Measurements from ENCODE around the gene AKNA. TPM values are rescaled to one million over a fixed set of nuclear protein-coding genes. Genes with fewer than 3 reads are reported as not detected.

AKNA gene
- polyA plus RNA-seq, 1 of the 3 experiments (the other 2 are of a cell fraction): 0.84 TPM

DNA sequence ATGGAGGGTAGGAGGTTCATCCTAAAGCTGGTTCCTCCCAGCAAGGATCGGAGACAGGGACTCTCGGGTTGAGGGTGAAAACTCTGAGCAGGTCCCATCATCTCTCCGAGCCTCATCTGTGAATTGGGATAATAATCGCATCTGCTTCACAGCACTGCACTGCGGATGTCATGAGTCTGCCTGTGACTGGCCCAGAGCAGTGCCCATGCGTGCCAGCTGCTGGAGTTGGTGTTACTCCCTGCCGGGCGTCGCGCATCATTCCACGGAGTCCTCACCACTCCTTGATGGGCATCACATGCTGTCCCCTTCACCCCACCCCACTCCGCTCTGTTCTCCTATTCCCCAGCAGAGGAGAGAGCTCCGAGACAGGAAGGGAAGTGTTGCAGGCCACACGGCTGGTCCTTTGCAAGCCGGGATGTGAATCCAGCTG is 100.0 kb downstream of the AKNA start:
- POLR2A ChIA-PET: no interaction called here
- no peak for DNase-seq

DNA sequence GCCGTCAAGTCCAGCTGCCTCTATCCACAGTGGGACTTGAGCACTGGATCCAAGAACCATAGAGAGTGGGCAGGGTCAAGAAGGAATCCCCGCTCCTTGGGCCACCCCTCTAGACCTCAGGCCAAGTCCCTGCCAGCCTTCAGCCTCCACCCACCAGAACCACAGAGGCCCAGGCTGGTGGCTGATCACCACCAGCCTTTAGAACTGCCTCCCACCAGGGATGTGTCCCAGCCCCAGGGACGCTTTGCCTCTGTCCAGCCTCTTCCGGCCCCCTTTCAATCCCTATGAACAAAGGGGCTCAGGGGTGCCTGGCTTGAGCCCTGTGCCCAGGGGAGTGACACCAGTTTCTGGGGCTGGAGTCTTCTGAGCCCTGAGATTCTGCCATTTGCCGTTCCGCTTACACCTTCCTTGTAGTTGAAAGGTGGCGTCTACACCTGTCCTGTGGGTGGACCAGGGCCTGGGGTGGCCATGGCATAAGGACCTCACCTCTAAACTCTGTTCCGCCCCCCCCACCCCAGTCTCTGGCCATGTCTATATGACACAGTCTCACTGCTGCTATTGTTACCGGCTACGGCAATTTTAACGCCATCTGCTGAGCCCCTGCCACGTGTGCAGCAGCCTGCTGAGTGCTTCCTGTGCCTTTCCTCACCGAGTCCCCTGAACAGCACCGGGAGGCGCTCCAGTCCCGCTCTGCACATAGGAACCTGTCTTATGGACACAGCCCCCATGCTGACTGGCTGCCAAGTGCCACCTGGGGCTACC is 100.6 kb downstream of the AKNA start:
- Histone ChIP-seq H3F3A (replicated peaks; ENCODE audit: insufficient read depth) (peaks cover 4% of the 10 kb centered on the region), H3K27me3 (ENCODE audit: insufficient read depth) (no peaks in the 10 kb centered on the region), H3K27ac (ENCODE audit: low read depth in 2 of 2, low read length in 1 of 2) (peak overlapping the region in 1 of 2 experiments; percentile 47; a peak in 3 of 4 replicates), H3K79me2 (ENCODE audit: insufficient read depth) (no peaks in the 10 kb centered on the region), H3K4me1 (ENCODE audit: control insufficient read depth in 1 of 2, insufficient read depth in 2 of 2, low read depth in 1 of 2, low read length in 1 of 2) (peaks cover 22 to 43% of the 10 kb centered on the region in 2 experiments), H3K9ac (no peak overlapping the region), H3K9me3 (no peaks in the 10 kb centered on the region), H3K36me3 (replicated peaks in 1 of 2; ENCODE audit: control insufficient read depth in 1 of 2, insufficient read depth in 2 of 2, low read length in 1 of 2) (peaks cover 0 to 8% of the 10 kb centered on the region in 2 experiments), H4K20me1 (ENCODE audit: insufficient read depth) (no peaks in the 10 kb centered on the region), H3K4me2 (no peak overlapping the region), H2AFZ (ENCODE audit: low read depth) (no peak overlapping the region), H3K9me2 (no peaks in the 10 kb centered on the region), H3K4me3 (ENCODE audit: low read depth in 2 of 2, low read length in 1 of 2) (no peak overlapping the region)
- DNase-seq: no peak
- CTCF ChIA-PET: interaction anchor here (0.6 to 17.8 kb wide), 17 partner anchors 9 to 549 kb away, joined by 3 to 269 read pairs (median 5); partner anchors contain the start of gene COL27A1
- POLR2A ChIA-PET: no interaction called here
- 94% methylated on average over 14 of the region's 16 CpGs for WGBS (ENCODE audit: low lambda C conversion rate)
- TF ChIP-seq YY1 (IDR thresholded peaks at IDR 0.05; ENCODE audit: low read depth): no peak
- TF ChIP-seq EZH2phosphoT487 (IDR thresholded peaks at IDR 0.05; ENCODE audit: borderline replicate concordance, low read depth): no peak
- no peak for TF ChIP-seq RXRA (IDR thresholded peaks at IDR 0.05; ENCODE audit: borderline replicate concordance, low read depth)

More for the DNA sequence above, 100.0 kb downstream of the AKNA start:
- Histone ChIP-seq H3K79me2 (ENCODE audit: insufficient read depth) (no peaks in the 10 kb centered on the region), H2AFZ (ENCODE audit: low read depth) (no peak overlapping the region), H3K36me3 (replicated peaks in 1 of 2; ENCODE audit: control insufficient read depth in 1 of 2, insufficient read depth in 2 of 2, low read length in 1 of 2) (peaks cover 0 to 14% of the 10 kb centered on the region in 2 experiments), H3K4me1 (ENCODE audit: control insufficient read depth in 1 of 2, insufficient read depth in 2 of 2, low read depth in 1 of 2, low read length in 1 of 2) (peaks cover 22 to 37% of the 10 kb centered on the region in 2 experiments), H3K4me3 (ENCODE audit: low read depth in 2 of 2, low read length in 1 of 2) (no peak overlapping the region), H3K9me3 (no peaks in the 10 kb centered on the region), H4K20me1 (ENCODE audit: insufficient read depth) (no peaks in the 10 kb centered on the region), H3K9ac (no peak overlapping the region), H3K27me3 (ENCODE audit: insufficient read depth) (no peaks in the 10 kb centered on the region), H3F3A (replicated peaks; ENCODE audit: insufficient read depth) (peaks cover 2% of the 10 kb centered on the region), H3K9me2 (no peaks in the 10 kb centered on the region), H3K4me2 (peak overlapping the region; percentile 19; the same call in 1 of the 2 replicates), H3K27ac (ENCODE audit: low read depth in 2 of 2, low read length in 1 of 2) (peak overlapping the region; percentile 47 to 64)
- TF ChIP-seq, protein P1, sequence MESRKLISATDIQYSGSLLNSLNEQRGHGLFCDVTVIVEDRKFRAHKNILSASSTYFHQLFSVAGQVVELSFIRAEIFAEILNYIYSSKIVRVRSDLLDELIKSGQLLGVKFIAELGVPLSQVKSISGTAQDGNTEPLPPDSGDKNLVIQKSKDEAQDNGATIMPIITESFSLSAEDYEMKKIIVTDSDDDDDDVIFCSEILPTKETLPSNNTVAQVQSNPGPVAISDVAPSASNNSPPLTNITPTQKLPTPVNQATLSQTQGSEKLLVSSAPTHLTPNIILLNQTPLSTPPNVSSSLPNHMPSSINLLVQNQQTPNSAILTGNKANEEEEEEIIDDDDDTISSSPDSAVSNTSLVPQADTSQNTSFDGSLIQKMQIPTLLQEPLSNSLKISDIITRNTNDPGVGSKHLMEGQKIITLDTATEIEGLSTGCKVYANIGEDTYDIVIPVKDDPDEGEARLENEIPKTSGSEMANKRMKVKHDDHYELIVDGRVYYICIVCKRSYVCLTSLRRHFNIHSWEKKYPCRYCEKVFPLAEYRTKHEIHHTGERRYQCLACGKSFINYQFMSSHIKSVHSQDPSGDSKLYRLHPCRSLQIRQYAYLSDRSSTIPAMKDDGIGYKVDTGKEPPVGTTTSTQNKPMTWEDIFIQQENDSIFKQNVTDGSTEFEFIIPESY (IDR thresholded peaks at IDR 0.05; ENCODE audit: borderline replicate concordance, low read depth): no peak
- TF ChIP-seq JUND (IDR thresholded peaks at IDR 0.05): no peak
- TF ChIP-seq GABPA (IDR thresholded peaks at IDR 0.05; ENCODE audit: low read depth): no peak
- TF ChIP-seq, protein P2, sequence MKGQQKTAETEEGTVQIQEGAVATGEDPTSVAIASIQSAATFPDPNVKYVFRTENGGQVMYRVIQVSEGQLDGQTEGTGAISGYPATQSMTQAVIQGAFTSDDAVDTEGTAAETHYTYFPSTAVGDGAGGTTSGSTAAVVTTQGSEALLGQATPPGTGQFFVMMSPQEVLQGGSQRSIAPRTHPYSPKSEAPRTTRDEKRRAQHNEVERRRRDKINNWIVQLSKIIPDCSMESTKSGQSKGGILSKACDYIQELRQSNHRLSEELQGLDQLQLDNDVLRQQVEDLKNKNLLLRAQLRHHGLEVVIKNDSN (IDR thresholded peaks at IDR 0.05; ENCODE audit: borderline replicate concordance, low read depth): no peak
- WGBS (ENCODE audit: low lambda C conversion rate): 79% methylated on average over 14 of the region's 15 CpGs
- CTCF ChIA-PET: interaction anchor here (0.7 to 17.8 kb wide), 17 partner anchors 9 to 550 kb away, joined by 3 to 269 read pairs (median 4); partner anchors contain the start of gene COL27A1
